Endometrium (tissue), 2 donors: ENCODE results near the gene MS4A12.
"Not testable (repeated sequence)": the region's sequence is repeated elsewhere in the genome, so short reads cannot be mapped to it uniquely, and the experiment has no call there.

Source experiments
- FAIRE-seq: peaks from 2 replicates; lab custom pipeline; 2012; peaks lifted over from hg19 to GRCh38; lab: Jason Lieb, UNC
- donor health status: control.
- donor health status: control.

MS4A12 gene, protein sequence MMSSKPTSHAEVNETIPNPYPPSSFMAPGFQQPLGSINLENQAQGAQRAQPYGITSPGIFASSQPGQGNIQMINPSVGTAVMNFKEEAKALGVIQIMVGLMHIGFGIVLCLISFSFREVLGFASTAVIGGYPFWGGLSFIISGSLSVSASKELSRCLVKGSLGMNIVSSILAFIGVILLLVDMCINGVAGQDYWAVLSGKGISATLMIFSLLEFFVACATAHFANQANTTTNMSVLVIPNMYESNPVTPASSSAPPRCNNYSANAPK

GRCh38 chr11:60492488-60493009 is at the start of gene MS4A12:
Gene MS4A12, plus strand, starts transcription at chr11:60492778. Its CDS starts 4,541 bp downstream, at chr11:60497319.
- FAIRE-seq = no peak

- FAIRE-seq = no peak
Measured at GRCh38 chr11:60447070-60447469, 45.5 kb upstream of the MS4A12 start.

- FAIRE-seq = no peak
Measured at GRCh38 chr11:60447846-60448245, 44.7 kb upstream of the MS4A12 start.

GRCh38 chr11:60451185-60451584 is 41.4 kb upstream of the MS4A12 start:
- FAIRE-seq = not testable (repeated sequence)

- FAIRE-seq = no peak
Measured at GRCh38 chr11:60454212-60454611, 38.4 kb upstream of the MS4A12 start.

DNA sequence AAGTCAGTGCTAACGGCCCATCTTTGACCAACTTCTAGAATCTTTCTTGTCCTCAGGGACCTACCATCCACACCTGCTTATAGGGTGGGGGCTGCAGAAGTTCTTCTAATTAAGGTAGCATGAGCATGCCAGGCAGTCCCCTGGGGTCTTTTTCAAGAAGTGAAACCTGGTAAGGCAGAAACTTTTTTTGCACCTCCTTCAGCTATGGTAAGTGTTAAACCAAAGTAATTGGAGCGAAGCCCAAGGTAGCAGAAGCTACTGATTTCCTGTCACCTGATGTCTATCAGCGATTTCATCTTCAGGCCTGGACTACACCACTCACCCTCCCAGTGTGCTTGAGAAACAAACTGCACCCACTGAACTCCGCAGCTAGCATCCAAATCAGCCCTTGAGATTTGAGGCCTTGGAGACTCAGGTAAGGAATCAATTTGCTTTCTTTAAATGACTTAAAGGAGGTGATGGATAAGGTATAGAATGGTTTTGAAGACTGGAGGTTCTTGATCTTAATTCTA is 37.0 kb upstream of the MS4A12 start, which contains the start of gene MS4A1:
Gene MS4A1 (plus strand): TSS at position 317 of the 512 bp plus-strand sequence. CDS start 6,528 bp downstream, outside the sequence.
- no peak for FAIRE-seq

DNA sequence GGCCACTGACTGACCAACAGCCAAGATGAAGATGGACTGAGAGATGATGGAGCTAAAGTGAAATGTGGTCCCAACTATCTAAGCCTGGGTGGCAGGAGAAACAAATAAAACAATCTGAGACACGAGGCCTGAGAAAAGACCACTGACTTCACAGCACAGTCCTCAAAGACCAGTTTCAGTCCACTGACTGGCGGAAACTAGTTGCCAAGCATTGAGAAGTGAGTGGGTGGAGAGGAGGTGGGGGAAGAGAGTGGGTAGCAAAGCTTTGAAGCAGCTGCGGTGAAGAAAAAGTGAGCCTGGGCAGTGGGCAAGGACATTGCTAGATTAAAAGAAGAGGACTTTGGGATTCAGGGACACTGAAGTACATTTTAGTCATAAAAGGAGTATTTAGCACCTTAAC is 35.0 kb upstream of the MS4A12 start:
- FAIRE-seq = no peak

DNA sequence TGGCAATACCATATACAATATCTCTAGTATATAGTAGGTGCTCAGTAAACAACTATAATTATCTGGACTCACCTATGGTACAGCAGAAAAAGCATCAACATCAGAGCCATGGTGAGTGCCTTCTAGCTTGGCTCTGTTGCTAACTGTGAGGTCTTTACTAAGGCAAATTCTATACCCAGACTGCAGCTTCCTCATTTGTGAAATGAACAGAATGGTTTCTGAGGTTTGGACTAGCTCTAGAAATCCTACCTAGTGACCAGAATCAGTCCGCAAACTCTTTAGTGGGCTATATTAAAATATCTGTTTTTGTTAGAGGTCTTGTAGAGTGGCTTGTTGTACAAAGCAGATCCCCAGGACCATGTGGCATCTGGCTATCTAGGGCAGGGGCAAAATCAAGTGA is 33.2 kb upstream of the MS4A12 start:
- FAIRE-seq = no peak

- no peak for FAIRE-seq
Measured at GRCh38 chr11:60468829-60469228, 23.7 kb upstream of the MS4A12 start.

DNA sequence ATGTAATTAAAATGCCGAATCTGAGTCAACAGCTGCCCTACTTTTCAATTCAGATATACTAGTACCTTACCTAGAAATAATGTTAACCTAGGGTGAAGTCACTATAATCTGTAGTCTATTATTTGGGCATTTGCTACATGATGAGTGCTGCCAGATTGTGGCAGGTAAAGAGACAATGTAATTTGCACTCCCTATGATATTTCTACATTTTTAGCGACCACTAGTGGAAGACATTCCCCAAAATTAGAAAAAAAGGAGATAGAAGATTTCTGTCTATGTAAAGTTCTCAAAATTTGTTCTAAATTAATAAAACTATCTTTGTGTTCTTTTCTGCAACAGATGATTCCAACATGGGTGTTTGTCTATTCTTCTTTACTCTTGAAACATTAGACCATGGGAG is 22.9 kb upstream of the MS4A12 start:
- no peak for FAIRE-seq

DNA sequence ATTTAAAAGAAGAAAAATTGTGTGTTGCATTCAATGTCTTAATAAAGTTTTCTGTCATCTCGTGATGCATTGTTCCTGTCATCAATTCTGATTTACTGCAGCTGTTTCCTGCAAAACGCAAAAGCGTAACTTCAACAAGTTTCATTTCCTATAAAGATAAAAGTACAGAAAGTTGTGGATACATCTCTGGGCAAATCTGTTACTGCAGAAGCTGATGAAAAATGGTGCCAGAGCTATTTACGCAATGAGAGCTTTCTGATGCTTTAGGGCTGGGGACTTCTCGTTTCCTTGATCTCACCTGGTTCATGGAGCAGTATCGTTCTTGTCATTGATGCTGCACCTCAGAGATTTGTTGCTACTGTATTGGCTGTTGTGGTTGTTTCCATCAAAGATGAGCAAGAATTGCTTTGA is 15.5 kb upstream of the MS4A12 start:
- FAIRE-seq = no peak

DNA sequence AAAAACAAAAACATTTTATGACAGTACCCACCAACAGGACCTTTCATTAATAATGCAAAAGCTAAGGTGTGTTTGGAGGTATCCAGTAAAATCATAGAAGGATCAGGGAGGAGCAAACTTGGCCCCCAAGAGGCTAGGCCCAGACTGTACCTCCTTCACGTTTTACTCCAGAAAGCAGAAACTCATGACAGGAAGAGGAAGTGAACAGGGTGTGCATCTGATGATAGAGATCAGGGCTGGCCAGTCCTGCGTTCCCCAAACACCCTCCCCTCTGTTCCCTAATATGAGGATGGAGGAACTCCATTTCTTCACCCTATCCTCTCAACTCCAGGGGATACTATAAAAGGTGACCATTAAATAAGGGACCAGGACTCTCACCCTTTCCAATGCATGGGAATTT is 10.2 kb upstream of the MS4A12 start:
- no peak for FAIRE-seq

DNA sequence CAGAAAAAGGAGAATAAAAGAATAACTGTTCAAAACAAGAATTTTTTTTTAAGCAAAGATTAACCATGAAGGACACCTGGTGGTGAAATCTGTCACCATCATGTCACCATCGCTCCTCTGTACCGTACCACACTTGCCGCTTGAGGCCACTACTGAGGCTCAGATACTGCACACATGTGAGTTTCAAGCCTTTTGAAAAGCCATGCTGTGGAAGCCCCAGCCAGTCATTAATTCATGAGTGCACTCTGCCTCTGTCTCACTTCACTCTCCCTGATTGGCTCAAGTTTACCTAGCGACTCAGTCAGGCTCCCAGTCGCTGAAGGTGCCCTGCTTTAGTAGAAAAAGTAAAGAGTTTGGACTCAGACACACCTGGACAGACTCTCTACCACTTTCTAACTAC is 6.6 kb upstream of the MS4A12 start:
- FAIRE-seq = no peak

DNA sequence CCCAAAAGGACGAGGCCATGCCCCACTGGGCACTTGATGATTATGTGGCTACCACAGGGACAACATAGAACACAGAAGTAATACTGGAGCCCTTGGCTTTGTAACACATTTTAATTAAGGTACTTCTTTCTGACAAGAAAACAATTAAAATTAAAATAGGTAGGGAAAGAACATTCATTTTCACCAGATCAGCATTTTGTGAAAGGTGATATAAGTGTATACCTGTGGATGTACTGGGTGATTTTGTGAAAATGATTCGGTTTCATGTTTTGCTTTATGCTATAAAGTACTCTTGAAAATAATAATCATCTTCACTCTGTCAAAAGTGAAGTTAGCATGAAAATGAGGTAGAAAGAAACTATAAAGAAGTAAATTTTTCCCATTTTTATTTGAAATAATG is 876 bp downstream of the MS4A12 start:
- FAIRE-seq = no peak

DNA sequence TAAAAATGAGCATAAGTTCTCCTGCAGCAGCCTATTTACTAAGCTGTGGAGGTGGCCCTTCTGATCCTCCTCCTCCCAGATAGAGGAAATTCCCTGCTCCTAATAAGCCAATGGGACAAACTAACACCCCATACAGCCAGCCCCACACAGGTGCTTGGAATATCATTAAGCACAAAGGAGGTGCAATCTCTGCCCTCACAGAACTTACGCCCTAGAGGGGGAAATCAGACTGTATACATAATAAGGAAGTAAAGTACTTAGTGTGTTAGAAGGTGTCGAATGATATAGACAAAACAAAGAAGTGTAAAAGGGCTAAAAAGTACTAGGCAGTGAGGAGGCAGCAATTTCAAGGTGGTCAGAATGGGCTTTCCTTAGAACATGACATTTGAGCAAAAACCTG is 5.8 kb downstream of the MS4A12 start:
- FAIRE-seq = no peak

- no peak for FAIRE-seq
Measured at GRCh38 chr11:60498853-60499252, 6.3 kb downstream of the MS4A12 start.

- FAIRE-seq = no peak
Measured at GRCh38 chr11:60500276-60500910, 7.8 kb downstream of the MS4A12 start.

DNA sequence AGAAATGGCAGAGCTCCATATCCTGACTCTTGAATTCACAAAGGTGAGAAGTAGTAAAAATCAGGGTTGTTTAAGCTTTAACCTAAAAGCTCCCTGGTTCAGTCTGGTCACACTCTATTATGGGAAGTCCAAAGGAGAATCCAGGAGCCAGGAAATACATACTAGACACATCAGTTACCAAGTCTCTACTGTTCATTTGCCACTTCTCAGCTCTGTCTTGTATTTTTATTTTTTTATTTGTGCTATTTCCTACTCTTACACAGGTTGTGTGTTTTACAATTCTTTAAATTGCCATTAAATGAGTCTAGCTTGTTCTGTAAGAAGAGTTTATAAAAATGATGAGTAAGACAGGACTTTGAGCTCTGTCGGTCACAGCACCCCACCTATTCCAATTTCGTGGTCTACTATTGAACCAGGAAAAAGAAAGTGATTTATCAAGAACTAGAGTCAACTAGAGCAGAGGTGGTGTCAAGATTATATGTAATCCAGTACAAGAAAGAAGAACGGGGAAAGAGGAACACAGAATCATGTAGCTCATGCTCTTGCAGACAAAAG is 9.7 kb downstream of the MS4A12 start:
- FAIRE-seq = no peak

- no peak for FAIRE-seq
Measured at GRCh38 chr11:60504219-60504905, 11.8 kb downstream of the MS4A12 start.

DNA sequence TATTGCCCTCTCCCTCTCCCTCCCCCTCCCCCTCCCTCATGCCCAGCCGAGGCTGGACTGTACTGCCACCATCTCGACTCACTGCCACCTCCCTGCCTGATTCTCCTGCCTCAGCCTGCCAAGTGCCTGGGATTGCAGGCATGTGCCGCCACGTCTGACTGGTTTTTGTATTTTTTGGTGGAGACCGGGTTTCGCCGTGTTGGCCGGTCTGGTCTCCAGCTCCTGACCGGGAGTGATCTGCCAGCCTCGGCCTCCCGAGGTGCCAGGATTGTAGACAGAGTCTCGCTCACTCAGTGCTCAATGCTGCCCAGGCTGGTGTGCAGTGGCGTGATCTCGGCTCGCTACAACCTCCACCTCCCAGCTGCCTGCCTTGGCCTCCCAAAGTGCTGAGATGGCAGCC is 17.0 kb downstream of the MS4A12 start:
- FAIRE-seq = not testable (repeated sequence)

GRCh38 chr11:60510209-60510608 is 17.6 kb downstream of the MS4A12 start:
- FAIRE-seq = not testable (repeated sequence)

DNA sequence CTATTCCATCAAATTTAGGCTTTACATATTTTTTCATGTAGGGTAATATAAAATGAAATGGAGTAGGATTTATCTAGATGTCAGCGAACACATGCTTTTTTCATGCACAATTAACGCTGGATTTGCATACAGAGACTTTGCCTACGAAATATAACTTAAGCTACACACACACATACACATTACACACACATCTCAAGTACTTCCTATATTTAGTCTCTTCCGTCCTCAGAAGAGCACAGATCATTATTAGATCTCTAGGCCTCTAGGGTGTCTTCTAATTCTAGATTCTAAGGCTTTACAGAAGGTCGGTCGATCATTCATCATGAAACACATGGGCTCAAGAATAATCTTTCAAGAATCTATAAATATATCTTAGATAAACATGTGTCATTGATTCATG is 18.8 kb downstream of the MS4A12 start:
- no peak for FAIRE-seq
